ENCODE measurements around the gene TUFM.

GRCh38 chr16:28837672-28838557 lies 8.2 kb downstream of the TUFM start:
- no peak for TF ChIP-seq CTCF (IDR thresholded peaks at IDR 0.05)
- no peak for TF ChIP-seq ZFX (IDR thresholded peaks at IDR 0.05; ENCODE audit: borderline replicate concordance)

Measured in 22Rv1 (cell line).